HL-60 (cell line): Measurements from ENCODE around the gene PDE6H.

Experiments
- DNase-seq, 2 experiments: peaks; one replicate each; pipeline ENCODE4 v3.0.0-alpha.2; 2010 to 2020; ENCODE audit warnings: low read depth in 1 of 2, low spot score in 1 of 2
- H3K27ac ChIP-seq: fragments of 250-450 bp; sonication (Bioruptor Pico); replicated peaks from 2 replicates; pipeline ENCODE4 v1.5.1; 2020; ENCODE audit warnings: mild to moderate bottlenecking, moderate library complexity
- H3K27me3 ChIP-seq: fragments of 250-450 bp; sonication (Bioruptor Pico); 2 replicates; pipeline ENCODE4 v1.5.1; 2021; ENCODE audit warnings: mild to moderate bottlenecking, moderate library complexity; ENCODE audit not compliant: insufficient read depth, poor library complexity, severe bottlenecking
- H3K4me3 ChIP-seq: replicated peaks from 2 replicates; pipeline ENCODE4 v1.5.1; 2011; ENCODE audit warnings: mild to moderate bottlenecking, control low read depth, low read length; ENCODE audit not compliant: insufficient read depth
- GABPA ChIP-seq: IDR thresholded peaks from 2 replicates; pipeline ENCODE4 v1.6.1; 2012; ENCODE audit warnings: low read depth
- POLR2AphosphoS5 ChIP-seq: IDR thresholded peaks from 2 replicates; pipeline ENCODE4 v1.6.1; 2012; ENCODE audit warnings: low read depth
- SPI1 ChIP-seq: IDR thresholded peaks from 2 replicates; pipeline ENCODE4 v1.6.1; 2012; ENCODE audit warnings: low read depth, mild to moderate bottlenecking, borderline replicate concordance
- TF ChIP-seq, protein P1 (sequence below): IDR thresholded peaks from one replicate; pipeline ENCODE4 v1.5.1; 2011; ENCODE audit warnings: low read length, control low read depth, inconsistent platforms; ENCODE audit not compliant: insufficient read depth
- TF ChIP-seq, protein P2 (sequence below): IDR thresholded peaks from 2 replicates; pipeline ENCODE4 v1.6.1; 2012; ENCODE audit warnings: low read depth; ENCODE audit not compliant: insufficient replicate concordance

The PDE6H gene

DNA sequence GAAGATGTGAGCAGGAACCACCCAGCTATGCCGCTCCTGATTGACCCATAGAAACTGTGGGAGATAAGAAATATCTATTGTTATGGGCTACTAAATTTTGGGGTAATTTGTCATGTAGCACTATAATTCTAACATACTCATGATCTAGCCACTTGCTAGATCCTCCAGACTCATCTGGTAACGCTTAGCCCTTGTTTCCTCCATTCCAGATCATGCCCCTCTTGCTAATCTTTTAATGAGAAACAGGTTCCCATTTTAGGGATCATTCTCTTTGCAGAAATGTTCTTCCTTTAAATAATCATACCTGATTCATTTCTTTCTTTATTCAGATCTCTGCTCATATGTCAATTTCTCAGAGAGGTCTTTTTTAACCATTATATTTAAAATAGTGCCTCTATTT lies 7.6 kb upstream of the PDE6H start:
- no peak overlapping the region; the same call in 1 of the 2 replicates for H3K27ac ChIP-seq
- TF ChIP-seq GABPA (no peak), POLR2AphosphoS5 (no peak), SPI1 (no peak)
- TF ChIP-seq, protein P1, sequence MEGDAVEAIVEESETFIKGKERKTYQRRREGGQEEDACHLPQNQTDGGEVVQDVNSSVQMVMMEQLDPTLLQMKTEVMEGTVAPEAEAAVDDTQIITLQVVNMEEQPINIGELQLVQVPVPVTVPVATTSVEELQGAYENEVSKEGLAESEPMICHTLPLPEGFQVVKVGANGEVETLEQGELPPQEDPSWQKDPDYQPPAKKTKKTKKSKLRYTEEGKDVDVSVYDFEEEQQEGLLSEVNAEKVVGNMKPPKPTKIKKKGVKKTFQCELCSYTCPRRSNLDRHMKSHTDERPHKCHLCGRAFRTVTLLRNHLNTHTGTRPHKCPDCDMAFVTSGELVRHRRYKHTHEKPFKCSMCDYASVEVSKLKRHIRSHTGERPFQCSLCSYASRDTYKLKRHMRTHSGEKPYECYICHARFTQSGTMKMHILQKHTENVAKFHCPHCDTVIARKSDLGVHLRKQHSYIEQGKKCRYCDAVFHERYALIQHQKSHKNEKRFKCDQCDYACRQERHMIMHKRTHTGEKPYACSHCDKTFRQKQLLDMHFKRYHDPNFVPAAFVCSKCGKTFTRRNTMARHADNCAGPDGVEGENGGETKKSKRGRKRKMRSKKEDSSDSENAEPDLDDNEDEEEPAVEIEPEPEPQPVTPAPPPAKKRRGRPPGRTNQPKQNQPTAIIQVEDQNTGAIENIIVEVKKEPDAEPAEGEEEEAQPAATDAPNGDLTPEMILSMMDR, result no peak
- TF ChIP-seq, protein P2, sequence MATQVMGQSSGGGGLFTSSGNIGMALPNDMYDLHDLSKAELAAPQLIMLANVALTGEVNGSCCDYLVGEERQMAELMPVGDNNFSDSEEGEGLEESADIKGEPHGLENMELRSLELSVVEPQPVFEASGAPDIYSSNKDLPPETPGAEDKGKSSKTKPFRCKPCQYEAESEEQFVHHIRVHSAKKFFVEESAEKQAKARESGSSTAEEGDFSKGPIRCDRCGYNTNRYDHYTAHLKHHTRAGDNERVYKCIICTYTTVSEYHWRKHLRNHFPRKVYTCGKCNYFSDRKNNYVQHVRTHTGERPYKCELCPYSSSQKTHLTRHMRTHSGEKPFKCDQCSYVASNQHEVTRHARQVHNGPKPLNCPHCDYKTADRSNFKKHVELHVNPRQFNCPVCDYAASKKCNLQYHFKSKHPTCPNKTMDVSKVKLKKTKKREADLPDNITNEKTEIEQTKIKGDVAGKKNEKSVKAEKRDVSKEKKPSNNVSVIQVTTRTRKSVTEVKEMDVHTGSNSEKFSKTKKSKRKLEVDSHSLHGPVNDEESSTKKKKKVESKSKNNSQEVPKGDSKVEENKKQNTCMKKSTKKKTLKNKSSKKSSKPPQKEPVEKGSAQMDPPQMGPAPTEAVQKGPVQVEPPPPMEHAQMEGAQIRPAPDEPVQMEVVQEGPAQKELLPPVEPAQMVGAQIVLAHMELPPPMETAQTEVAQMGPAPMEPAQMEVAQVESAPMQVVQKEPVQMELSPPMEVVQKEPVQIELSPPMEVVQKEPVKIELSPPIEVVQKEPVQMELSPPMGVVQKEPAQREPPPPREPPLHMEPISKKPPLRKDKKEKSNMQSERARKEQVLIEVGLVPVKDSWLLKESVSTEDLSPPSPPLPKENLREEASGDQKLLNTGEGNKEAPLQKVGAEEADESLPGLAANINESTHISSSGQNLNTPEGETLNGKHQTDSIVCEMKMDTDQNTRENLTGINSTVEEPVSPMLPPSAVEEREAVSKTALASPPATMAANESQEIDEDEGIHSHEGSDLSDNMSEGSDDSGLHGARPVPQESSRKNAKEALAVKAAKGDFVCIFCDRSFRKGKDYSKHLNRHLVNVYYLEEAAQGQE, result no peak

DNA sequence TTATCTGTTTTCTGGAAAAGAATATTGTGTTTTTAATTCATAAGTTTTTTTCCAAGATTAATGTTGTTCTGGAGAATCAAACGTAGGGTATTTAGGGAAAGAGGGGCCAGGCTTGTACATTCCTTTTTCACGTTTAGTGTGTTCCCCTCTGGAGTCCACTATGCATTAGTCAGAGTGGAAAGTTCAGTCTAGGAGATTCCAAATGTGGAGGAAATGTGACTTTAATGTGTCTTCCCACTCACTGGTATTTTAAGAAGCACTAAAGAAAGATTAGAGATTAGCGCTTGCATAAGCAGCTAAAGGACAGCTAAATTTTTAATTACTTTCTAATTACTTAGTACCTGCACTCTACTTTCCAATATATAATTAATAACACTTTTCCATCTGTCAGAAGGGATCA lies 4.4 kb upstream of the PDE6H start:
- H3K27me3 ChIP-seq, result no peaks in the 10 kb centered on the region
- no peak for TF ChIP-seq POLR2AphosphoS5
- TF ChIP-seq, protein P1, result no peak
- TF ChIP-seq GABPA, result no peak
- no peak for TF ChIP-seq SPI1
- TF ChIP-seq, protein P2, result no peak
- no peak for DNase-seq
- H3K27ac ChIP-seq, result no peak overlapping the region
- no peak overlapping the region for H3K4me3 ChIP-seq

More for the DNA sequence above, 7.6 kb upstream of the PDE6H start:
- Histone ChIP-seq H3K4me3 (no peak overlapping the region), H3K27me3 (no peaks in the 10 kb centered on the region)
- DNase-seq, result no peak

DNA sequence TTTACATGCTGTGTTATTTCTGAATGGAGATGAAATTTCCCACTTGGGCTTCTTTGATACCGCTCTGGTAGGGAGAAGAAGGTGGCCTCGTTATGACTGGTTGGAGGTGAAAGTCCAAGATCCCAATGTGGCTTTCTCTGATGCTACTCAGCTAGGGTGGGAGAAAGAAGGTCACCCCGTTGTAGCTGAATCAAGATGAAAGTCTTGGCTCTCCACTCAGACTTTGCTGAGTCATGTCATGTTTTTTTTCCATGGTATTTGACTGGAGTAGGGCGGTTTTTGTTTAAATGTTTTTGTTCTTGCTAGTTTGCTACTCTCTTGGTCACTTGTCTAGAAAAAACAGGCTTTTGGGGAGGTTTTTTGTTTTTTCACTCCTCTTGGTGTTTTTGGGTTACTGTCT lies 2.4 kb upstream of the PDE6H start:
- DNase-seq, result no peak
- TF ChIP-seq SPI1, result no peak
- TF ChIP-seq, protein P1, result no peak
- no peak for TF ChIP-seq POLR2AphosphoS5
- TF ChIP-seq, protein P2, result no peak
- no peak for TF ChIP-seq GABPA
- Histone ChIP-seq H3K4me3 (no peak overlapping the region), H3K27me3 (no peaks in the 10 kb centered on the region), H3K27ac (no peak overlapping the region)
